Kidney glomerular epithelial cell (primary cell): ENCODE results near the gene WDR20.
A peak's percentile ranks its signal among the peaks of the same experiment; 100 is the strongest.

Experiments
- DNase-seq: peaks from one replicate; lab custom pipeline; 2025; lab: John Stamatoyannopoulos, UW

Gene WDR20

GRCh38 chr14:102197317-102197853 lies 57.7 kb downstream of the WDR20 start:
- no peak for DNase-seq

GRCh38 chr14:102200690-102201352 lies 61.1 kb downstream of the WDR20 start:
- no peak for DNase-seq

GRCh38 chr14:102201353-102201738 lies 61.6 kb downstream of the WDR20 start:
- no peak for DNase-seq

- no peak for DNase-seq
Measured at GRCh38 chr14:102201776-102202175, 62.1 kb downstream of the WDR20 start.

GRCh38 chr14:102202944-102203343 lies 63.2 kb downstream of the WDR20 start:
- no peak for DNase-seq

- DNase-seq: no peak
Measured at GRCh38 chr14:102203382-102203781, 63.7 kb downstream of the WDR20 start.

GRCh38 chr14:102205560-102205959 lies 65.9 kb downstream of the WDR20 start:
- no peak for DNase-seq

- no peak for DNase-seq
Measured at GRCh38 chr14:102206918-102207317, 67.2 kb downstream of the WDR20 start.

GRCh38 chr14:102207831-102208365 lies 68.2 kb downstream of the WDR20 start:
- no peak for DNase-seq

- no peak for DNase-seq
Measured at GRCh38 chr14:102208741-102209140, 69.0 kb downstream of the WDR20 start.

- peak; percentile 76 for DNase-seq
Measured at GRCh38 chr14:102209224-102209966, 69.7 kb downstream of the WDR20 start.

GRCh38 chr14:102210421-102211042 lies 70.8 kb downstream of the WDR20 start:
- no peak for DNase-seq

- DNase-seq: no peak
Measured at GRCh38 chr14:102211240-102211639, 71.5 kb downstream of the WDR20 start.

GRCh38 chr14:102212356-102212755 lies 72.7 kb downstream of the WDR20 start:
- DNase-seq: no peak

- no peak for DNase-seq
Measured at GRCh38 chr14:102212845-102213244, 73.1 kb downstream of the WDR20 start.

- no peak for DNase-seq
Measured at GRCh38 chr14:102213470-102213869, 73.8 kb downstream of the WDR20 start.

- no peak for DNase-seq
Measured at GRCh38 chr14:102213984-102214658, 74.4 kb downstream of the WDR20 start.

- no peak for DNase-seq
Measured at GRCh38 chr14:102215071-102215470, 75.4 kb downstream of the WDR20 start.

GRCh38 chr14:102215576-102216250 lies 76.0 kb downstream of the WDR20 start:
- DNase-seq: no peak

- no peak for DNase-seq
Measured at GRCh38 chr14:102217399-102217798, 77.7 kb downstream of the WDR20 start.

- no peak for DNase-seq
Measured at GRCh38 chr14:102217987-102218421, 78.3 kb downstream of the WDR20 start.
